Endothelial cell (in vitro differentiated cells): ENCODE measurements around the gene ZNF574. TPM values are rescaled to one million over a fixed set of nuclear protein-coding genes. Genes with fewer than 3 reads are reported as not detected.

Source experiments
- DNase-seq: peaks from one replicate; pipeline ENCODE4 v3.0.0; 2021; ENCODE audit warnings: low spot score
- H3K27ac Mint-ChIP-seq: one replicate; pipeline ENCODE4 v1.8.0; 2021; ENCODE audit warnings: mixed read lengths, inconsistent platforms; ENCODE audit not compliant: unreplicated experiment
- H3K27me3 Mint-ChIP-seq: one replicate; pipeline ENCODE4 v1.8.0; 2021; ENCODE audit warnings: mild to moderate bottlenecking, moderate library complexity, mixed read lengths, inconsistent platforms; ENCODE audit not compliant: unreplicated experiment
- H3K36me3 Mint-ChIP-seq: one replicate; pipeline ENCODE4 v1.8.0; 2021; ENCODE audit warnings: mild to moderate bottlenecking, low read depth, mixed read lengths, inconsistent platforms; ENCODE audit not compliant: unreplicated experiment
- H3K4me1 Mint-ChIP-seq: one replicate; pipeline ENCODE4 v1.8.0; 2021; ENCODE audit warnings: mild to moderate bottlenecking, mixed read lengths, inconsistent platforms; ENCODE audit not compliant: unreplicated experiment
- H3K4me3 Mint-ChIP-seq: one replicate; pipeline ENCODE4 v1.8.0; 2021; ENCODE audit warnings: mild to moderate bottlenecking, mixed read lengths, inconsistent platforms; ENCODE audit not compliant: unreplicated experiment
- H3K9me3 Mint-ChIP-seq: one replicate; pipeline ENCODE4 v1.8.0; 2021; ENCODE audit warnings: mixed read lengths, inconsistent platforms; ENCODE audit not compliant: unreplicated experiment
- total RNA-seq: library from RNA; stranded (reverse); fragmentation: NEBNext Ultra II Directional; extraction: Animal tissue kit (Norgen Biotek cat#: 25700); gene quantifications from one replicate; pipeline ENCODE4 v1.2.1, GENCODE V29; 2021; ENCODE audit not compliant: unreplicated experiment
- TF ChIP-seq, protein P1 (sequence below): fragments of 200-600 bp; sonication (generic); IDR thresholded peaks from one replicate; pipeline ENCODE4 v1.5.0; 2021; ENCODE audit warnings: antibody characterized with exemption; ENCODE audit not compliant: unreplicated experiment

ZNF574 gene
- total RNA-seq, 1 donor from 2014 or later: 19.7 TPM

DNA sequence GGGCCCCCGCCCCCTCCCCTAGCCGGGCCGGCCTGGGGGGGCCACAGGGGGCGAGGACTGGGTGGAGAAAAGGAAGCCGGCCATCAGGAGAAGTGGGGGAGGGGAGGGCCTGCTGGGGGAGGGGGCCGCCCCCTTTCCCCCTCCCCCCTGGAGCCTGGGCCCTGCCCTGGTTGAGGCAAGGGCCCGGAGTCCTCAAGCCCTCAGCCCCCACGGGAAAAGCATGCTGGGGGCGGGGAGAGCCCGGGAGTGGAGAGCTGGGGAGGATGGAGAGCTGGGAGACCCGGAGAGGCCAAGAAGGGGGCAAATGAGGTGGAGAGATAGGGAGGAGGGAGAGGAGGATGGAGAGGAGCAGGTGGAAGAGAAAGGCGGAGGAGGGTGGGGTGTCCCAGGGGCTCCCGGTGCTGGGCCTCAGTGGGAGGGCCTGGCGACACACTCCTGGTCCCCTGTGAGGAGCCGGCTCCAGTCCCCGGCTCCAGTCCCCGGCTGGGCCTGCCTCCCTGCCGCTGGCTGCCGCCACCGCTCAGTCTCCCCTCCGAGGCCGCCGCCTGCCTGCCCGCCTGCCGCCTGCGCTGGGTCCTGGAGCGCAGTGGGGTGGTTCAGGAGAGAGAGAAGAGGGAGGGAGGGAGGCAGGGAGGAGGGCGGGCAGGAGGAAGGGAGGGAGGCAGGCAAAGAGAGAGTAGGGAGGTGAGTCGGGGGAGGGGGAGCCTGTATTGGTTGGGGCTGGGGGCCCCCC, 6.2 kb upstream of the ZNF574 start, which contains the start of gene GRIK5:
TSS of gene GRIK5 (minus strand) at position 588 of the 733 bp plus-strand sequence. CDS start 4,436 bp downstream, outside the sequence.
- Mint-ChIP-seq H3K4me3 (peak within 1 kb of the TSS; percentile 43), H3K27me3 (peaks cover 7% of the 10 kb centered on the region), H3K27ac (no peak within 1 kb of the TSS), H3K4me1 (peaks cover 8% of the 10 kb centered on the region), H3K9me3 (no peaks in the 10 kb centered on the region), H3K36me3 (peaks cover 6% of the 10 kb centered on the region)
- peak; percentile 50 for DNase-seq
- TF ChIP-seq, protein P1, sequence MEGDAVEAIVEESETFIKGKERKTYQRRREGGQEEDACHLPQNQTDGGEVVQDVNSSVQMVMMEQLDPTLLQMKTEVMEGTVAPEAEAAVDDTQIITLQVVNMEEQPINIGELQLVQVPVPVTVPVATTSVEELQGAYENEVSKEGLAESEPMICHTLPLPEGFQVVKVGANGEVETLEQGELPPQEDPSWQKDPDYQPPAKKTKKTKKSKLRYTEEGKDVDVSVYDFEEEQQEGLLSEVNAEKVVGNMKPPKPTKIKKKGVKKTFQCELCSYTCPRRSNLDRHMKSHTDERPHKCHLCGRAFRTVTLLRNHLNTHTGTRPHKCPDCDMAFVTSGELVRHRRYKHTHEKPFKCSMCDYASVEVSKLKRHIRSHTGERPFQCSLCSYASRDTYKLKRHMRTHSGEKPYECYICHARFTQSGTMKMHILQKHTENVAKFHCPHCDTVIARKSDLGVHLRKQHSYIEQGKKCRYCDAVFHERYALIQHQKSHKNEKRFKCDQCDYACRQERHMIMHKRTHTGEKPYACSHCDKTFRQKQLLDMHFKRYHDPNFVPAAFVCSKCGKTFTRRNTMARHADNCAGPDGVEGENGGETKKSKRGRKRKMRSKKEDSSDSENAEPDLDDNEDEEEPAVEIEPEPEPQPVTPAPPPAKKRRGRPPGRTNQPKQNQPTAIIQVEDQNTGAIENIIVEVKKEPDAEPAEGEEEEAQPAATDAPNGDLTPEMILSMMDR: no peak

DNA sequence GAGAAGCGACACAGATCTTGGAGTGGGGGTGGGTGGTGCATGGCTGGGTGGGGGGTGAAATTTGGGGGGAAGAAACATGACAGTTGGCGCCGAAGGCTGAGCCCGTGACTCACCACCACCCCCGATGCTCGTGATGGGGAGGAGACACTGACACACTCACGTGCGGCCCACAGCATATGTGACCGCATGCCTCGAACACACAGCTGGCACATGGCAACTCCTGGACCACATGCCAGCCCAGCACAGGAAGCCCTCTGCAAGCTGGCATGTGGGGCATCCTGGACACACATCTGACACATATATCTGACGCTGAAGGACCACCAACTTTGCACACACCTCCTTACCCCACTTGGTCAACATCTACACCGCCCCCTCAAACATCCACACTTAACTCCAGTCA, 4.7 kb upstream of the ZNF574 start:
- Mint-ChIP-seq H3K27ac (no peak overlapping the region), H3K27me3 (peaks cover 13% of the 10 kb centered on the region), H3K9me3 (no peaks in the 10 kb centered on the region), H3K4me3 (peak overlapping the region; percentile 62), H3K36me3 (peaks cover 6% of the 10 kb centered on the region), H3K4me1 (peaks cover 14% of the 10 kb centered on the region)
- TF ChIP-seq, protein P1: no peak
- DNase-seq: no peak

DNA sequence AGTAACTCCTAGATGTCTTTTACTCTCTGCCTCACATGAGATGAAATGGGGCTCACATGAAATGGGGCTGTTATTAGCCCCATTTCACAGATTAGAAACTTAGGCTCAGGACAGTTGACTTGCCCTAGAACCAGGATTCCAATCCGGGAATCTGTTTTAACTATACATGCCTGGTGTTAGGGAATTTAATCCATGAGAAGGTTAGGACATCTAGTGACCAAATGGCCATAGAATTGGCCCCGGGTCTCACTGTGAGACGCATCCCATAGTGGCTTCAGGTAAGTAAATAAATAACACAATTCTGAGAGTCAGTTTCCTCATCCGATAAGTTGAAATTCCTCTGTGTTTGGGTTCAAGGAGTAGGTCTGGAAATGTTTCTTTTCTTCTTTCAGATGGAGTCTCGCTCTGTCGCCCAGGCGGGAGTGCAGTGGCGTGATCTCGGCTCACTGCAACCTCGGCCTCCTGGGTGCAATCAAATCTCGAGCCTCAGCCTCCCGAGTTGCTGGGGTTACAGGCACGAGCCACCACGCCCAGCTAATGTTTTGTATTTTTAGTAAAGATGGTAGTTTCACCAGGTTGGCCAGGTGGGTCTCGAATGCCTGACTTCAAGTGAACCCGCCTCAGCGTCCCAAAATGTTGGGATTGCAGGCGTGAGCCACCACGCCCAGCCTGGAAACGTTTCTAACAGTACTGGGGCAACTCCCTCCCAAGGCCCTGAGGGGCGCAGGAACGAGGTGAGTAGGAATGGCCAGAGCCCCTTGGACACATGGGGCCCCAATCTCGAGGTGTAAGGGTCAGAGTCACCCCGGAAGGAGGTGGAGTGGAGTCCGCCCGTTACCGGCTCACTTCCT, 1.2 kb upstream of the ZNF574 start:
- H3K27me3 Mint-ChIP-seq: peaks cover 23% of the 10 kb centered on the region
- peaks cover 28% of the 10 kb centered on the region for H3K36me3 Mint-ChIP-seq
- peak overlapping the region; percentile 96 for H3K4me3 Mint-ChIP-seq
- DNase-seq: no peak
- peaks cover 33% of the 10 kb centered on the region for H3K4me1 Mint-ChIP-seq
- no peaks in the 10 kb centered on the region for H3K9me3 Mint-ChIP-seq
- H3K27ac Mint-ChIP-seq: peak overlapping the region; percentile 99
- TF ChIP-seq, protein P1: no peak

DNA sequence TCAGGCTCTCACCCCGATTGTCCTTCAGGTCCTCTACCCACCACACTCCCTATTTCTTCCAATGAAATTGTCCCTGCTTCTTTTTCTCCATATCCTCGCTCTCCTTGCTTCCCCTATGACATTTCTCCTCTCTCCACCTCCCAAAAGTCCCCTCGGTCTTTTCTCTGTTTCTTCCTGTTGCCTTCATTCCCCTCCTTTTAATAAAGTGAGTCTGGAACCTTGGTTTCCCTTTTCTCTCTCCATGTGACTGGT, 676 bp upstream of the ZNF574 start:
- TF ChIP-seq, protein P1: no peak
- Mint-ChIP-seq H3K9me3 (no peaks in the 10 kb centered on the region), H3K4me1 (peaks cover 32% of the 10 kb centered on the region), H3K36me3 (peaks cover 31% of the 10 kb centered on the region), H3K27ac (peak overlapping the region; percentile 99), H3K4me3 (peak overlapping the region; percentile 96), H3K27me3 (peaks cover 24% of the 10 kb centered on the region)
- no peak for DNase-seq

DNA sequence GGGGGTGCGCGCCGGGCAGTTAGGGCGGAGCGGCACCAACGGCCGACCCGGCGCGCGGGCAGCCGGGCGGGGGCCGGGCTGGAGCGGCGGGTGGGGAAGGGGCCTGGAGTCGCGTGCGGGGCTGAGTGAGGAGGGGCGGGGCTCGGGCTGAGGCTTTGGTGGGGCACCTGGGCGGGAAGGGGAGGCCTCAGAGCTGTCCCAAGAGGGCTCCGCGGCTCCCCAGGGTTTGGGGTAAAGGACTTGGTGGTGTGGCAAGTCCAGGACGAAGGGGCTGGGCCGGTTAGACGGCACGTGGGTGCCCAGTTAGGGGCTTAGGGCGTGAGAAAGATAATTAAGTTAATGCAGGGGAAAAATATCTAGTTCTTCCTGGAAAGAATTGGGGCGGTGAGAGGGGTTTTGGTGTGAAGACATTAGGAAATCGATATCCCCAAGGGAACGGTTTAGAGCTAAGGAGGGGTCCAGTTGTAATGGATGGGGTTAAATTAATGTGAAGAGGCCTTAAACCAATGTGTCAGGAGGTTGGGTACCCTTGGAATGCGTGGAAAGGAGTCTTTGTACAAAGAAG, 496 bp downstream of the ZNF574 start:
- peak overlapping the region; percentile 98 for H3K4me3 Mint-ChIP-seq
- no peaks in the 10 kb centered on the region for H3K9me3 Mint-ChIP-seq
- peaks cover 26% of the 10 kb centered on the region for H3K27me3 Mint-ChIP-seq
- peak overlapping the region; percentile 86 for H3K27ac Mint-ChIP-seq
- TF ChIP-seq, protein P1: no peak
- no peak for DNase-seq
- H3K36me3 Mint-ChIP-seq: peaks cover 31% of the 10 kb centered on the region
- peaks cover 28% of the 10 kb centered on the region for H3K4me1 Mint-ChIP-seq
